Progenitor cell of endocrine pancreas (in vitro differentiated cells): Measurements from ENCODE around the gene MCM10. TPM values are rescaled to one million over a fixed set of nuclear protein-coding genes. Genes with fewer than 3 reads are reported as not detected.

Experiments used
- DNase-seq: peaks from one replicate; pipeline ENCODE4 v3.0.0; 2021; ENCODE audit warnings: low spot score; ENCODE audit not compliant: unreplicated experiment
- H3K27ac Mint-ChIP-seq: 2 replicates; pipeline ENCODE4 v1.8.0; 2021; ENCODE audit warnings: mild to moderate bottlenecking, moderate library complexity, mixed read lengths
- H3K27me3 Mint-ChIP-seq: 2 replicates; pipeline ENCODE4 v1.8.0; 2021; ENCODE audit warnings: mixed read lengths
- H3K36me3 Mint-ChIP-seq: 2 replicates; pipeline ENCODE4 v1.8.0; 2022; ENCODE audit warnings: mixed read lengths; ENCODE audit not compliant: insufficient read depth
- H3K4me1 Mint-ChIP-seq: 2 replicates; pipeline ENCODE4 v1.8.0; 2021; ENCODE audit warnings: low read depth, mixed read lengths
- H3K4me3 Mint-ChIP-seq: 2 replicates; pipeline ENCODE4 v1.8.0; 2021; ENCODE audit warnings: low read depth, mild to moderate bottlenecking, moderate library complexity, mixed read lengths
- H3K9me3 Mint-ChIP-seq: 2 replicates; pipeline ENCODE4 v1.8.0; 2021; ENCODE audit warnings: low read depth, mixed read lengths
- CTCF ChIP-seq: fragments of 200-600 bp; sonication (generic); IDR thresholded peaks from one replicate; pipeline ENCODE4 v1.5.0; 2021; ENCODE audit warnings: antibody characterized with exemption, mild to moderate bottlenecking; ENCODE audit not compliant: unreplicated experiment
- total RNA-seq: library from RNA; stranded (reverse); gene quantifications from 2 replicates; pipeline ENCODE4 v1.2.1, GENCODE V29; 2021

MCM10 gene
- total RNA-seq, 1 donor from 2014 or later = 20.2 TPM

- DNase-seq = no peak
- no peak for TF ChIP-seq CTCF
- Mint-ChIP-seq H3K4me3 (no peak overlapping the region), H3K36me3 (peaks cover 2% of the 10 kb centered on the region), H3K27ac (no peak overlapping the region), H3K27me3 (no peaks in the 10 kb centered on the region), H3K4me1 (peaks cover 7% of the 10 kb centered on the region), H3K9me3 (no peaks in the 10 kb centered on the region)
These were observed 42.5 kb upstream of the MCM10 start for GRCh38 chr10:13118784-13119410.

DNA sequence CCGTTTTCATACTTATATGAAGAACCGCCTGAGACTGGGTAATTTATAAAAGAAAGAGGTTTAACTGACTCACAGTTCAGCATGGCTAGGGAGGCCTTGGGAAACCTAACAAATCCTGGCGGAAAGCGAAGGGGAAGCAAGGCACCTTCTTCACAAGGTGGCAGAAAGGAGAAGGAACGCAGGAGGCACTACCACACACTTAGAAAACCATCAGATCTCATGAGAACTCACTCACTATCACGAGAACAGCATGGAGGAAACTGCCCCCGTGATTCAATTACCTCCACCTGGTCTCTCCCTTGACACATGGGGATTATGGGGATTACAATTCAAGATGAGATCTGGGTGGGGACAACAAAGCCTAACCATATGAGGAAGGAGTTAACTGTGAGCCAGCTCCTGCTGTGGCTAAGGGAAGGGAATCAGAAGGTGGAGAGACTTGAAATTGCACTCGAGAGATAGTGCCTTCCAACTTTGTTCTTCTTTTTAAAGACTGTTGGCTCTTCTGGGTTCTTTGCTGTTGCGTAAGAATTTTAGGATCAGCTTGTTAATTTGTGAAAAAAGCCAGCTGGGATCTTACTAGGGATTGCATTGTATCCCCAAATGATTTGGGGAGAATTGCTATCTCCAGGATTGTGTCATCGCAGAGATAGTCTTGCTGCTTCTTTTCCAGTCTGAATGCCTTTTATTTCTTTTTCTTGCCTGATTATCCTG is 40.4 kb upstream of the MCM10 start:
- H3K27me3 Mint-ChIP-seq = no peaks in the 10 kb centered on the region
- H3K36me3 Mint-ChIP-seq = peaks cover 2% of the 10 kb centered on the region
- no peak for TF ChIP-seq CTCF
- no peak overlapping the region for H3K27ac Mint-ChIP-seq
- H3K4me3 Mint-ChIP-seq = no peak overlapping the region
- no peak for DNase-seq
- H3K4me1 Mint-ChIP-seq = peaks cover 4% of the 10 kb centered on the region
- H3K9me3 Mint-ChIP-seq = no peaks in the 10 kb centered on the region

GRCh38 chr10:13121500-13121854 is 39.9 kb upstream of the MCM10 start:
- Mint-ChIP-seq H3K4me1 (peaks cover 1% of the 10 kb centered on the region), H3K36me3 (peaks cover 2% of the 10 kb centered on the region), H3K27me3 (no peaks in the 10 kb centered on the region), H3K4me3 (no peak overlapping the region), H3K27ac (no peak overlapping the region), H3K9me3 (no peaks in the 10 kb centered on the region)
- no peak for TF ChIP-seq CTCF
- DNase-seq = no peak

GRCh38 chr10:13136651-13137050 is 24.7 kb upstream of the MCM10 start:
- Mint-ChIP-seq H3K4me1 (peaks cover 4% of the 10 kb centered on the region), H3K27ac (no peak overlapping the region), H3K36me3 (no peaks in the 10 kb centered on the region), H3K27me3 (no peaks in the 10 kb centered on the region), H3K4me3 (no peak overlapping the region), H3K9me3 (no peaks in the 10 kb centered on the region)
- no peak for DNase-seq
- no peak for TF ChIP-seq CTCF

- Mint-ChIP-seq H3K36me3 (no peaks in the 10 kb centered on the region), H3K4me1 (peaks cover 4% of the 10 kb centered on the region), H3K4me3 (no peak overlapping the region), H3K27me3 (no peaks in the 10 kb centered on the region), H3K27ac (no peak overlapping the region), H3K9me3 (no peaks in the 10 kb centered on the region)
- DNase-seq = no peak
- TF ChIP-seq CTCF = no peak
These were observed 22.2 kb upstream of the MCM10 start for GRCh38 chr10:13139150-13139549.
